Upper lobe of right lung (tissue), 1 donor: ENCODE results near the gene PRC1. TPM values are rescaled to one million over a fixed set of nuclear protein-coding genes. Genes with fewer than 3 reads are reported as not detected.

Source experiments
- ATAC-seq: fragments of 200-7000 bp; cut with Tn5 transposase; one replicate; pipeline ENCODE4 v1.9.1; 2020; ENCODE audit warnings: mild to moderate bottlenecking, moderate library complexity
- DNase-seq: peaks from one replicate; pipeline ENCODE4 v3.0.0-alpha.2; 2020
- H3K27ac ChIP-seq: fragments of 200-600 bp; one replicate; pipeline ENCODE4 v1.8.0; 2022
- H3K27me3 ChIP-seq: fragments of 200-600 bp; one replicate; pipeline ENCODE4 v1.8.0; 2022; ENCODE audit warnings: mild to moderate bottlenecking
- H3K36me3 ChIP-seq: fragments of 200-600 bp; one replicate; pipeline ENCODE4 v1.8.0; 2022
- H3K4me1 ChIP-seq: fragments of 200-600 bp; one replicate; pipeline ENCODE4 v1.8.0; 2022
- H3K4me3 ChIP-seq: fragments of 200-600 bp; one replicate; pipeline ENCODE4 v1.8.0; 2022; ENCODE audit warnings: mild to moderate bottlenecking
- H3K9me3 ChIP-seq: fragments of 200-600 bp; one replicate; pipeline ENCODE4 v1.8.0; 2022
- CTCF ChIP-seq: fragments of 200-600 bp; IDR thresholded peaks from one replicate; pipeline ENCODE4 v1.8.0; 2022; ENCODE audit warnings: antibody characterized with exemption
- intact Hi-C: fragments of 100-400 bp; cut with DNase I; formaldehyde crosslinking; loops from one replicate; pipeline ENCODE4 v1.11.0; 2022
- total RNA-seq: library from RNA; stranded (reverse); fragmentation: NEBNext Ultra II Directional; extraction: Animal tissue kit (Norgen Biotek cat#: 25700); gene quantifications from one replicate; pipeline ENCODE4 v1.2.1, GENCODE V29; 2021
- donor health status: DM: no; HTN: yes; CAD: no; lungs with severe emphysema.

The PRC1 gene
- total RNA-seq, 1 donor from 2014 or later: 4.6 TPM

GRCh38 chr15:90953947-90954711 lies 40.2 kb downstream of the PRC1 start:
- no peak for TF ChIP-seq CTCF
- Histone ChIP-seq H3K36me3 (peaks cover 44% of the 10 kb centered on the region), H3K9me3 (no peaks in the 10 kb centered on the region), H3K27ac (peak overlapping the region; percentile 92), H3K4me1 (peaks cover 21% of the 10 kb centered on the region), H3K27me3 (no peaks in the 10 kb centered on the region), H3K4me3 (peak overlapping the region; percentile 81)
- no peak for ATAC-seq
- intact Hi-C loops: no loop called here
- no peak for DNase-seq

GRCh38 chr15:90952901-90953677 lies 41.2 kb downstream of the PRC1 start:
- Histone ChIP-seq H3K27ac (no peak overlapping the region), H3K36me3 (peaks cover 52% of the 10 kb centered on the region), H3K9me3 (no peaks in the 10 kb centered on the region), H3K4me3 (no peak overlapping the region), H3K4me1 (peaks cover 21% of the 10 kb centered on the region), H3K27me3 (no peaks in the 10 kb centered on the region)
- intact Hi-C loops: no loop called here
- no peak for TF ChIP-seq CTCF
- no peak for DNase-seq
- ATAC-seq: no peak

DNA sequence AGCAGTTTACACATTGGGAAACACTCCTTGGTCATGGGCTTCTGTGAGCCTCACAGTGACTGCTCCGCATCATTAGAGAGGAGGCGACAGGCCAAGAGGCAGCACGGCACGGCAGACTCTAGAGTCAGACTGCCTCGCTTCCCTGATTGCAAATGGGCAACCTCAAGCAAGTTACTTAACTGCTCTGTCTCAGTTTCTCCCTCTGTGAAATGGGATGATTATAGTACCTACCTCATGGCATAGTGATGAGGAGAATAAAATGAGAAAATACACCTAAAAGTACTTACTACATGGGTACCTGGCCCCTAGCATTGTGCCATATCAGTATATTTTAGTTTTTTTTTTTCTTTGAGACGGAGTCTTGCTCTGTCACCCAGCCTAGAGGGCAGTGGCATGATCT lies 43.7 kb downstream of the PRC1 start:
- Histone ChIP-seq H3K4me3 (no peak overlapping the region), H3K4me1 (peaks cover 8% of the 10 kb centered on the region), H3K36me3 (peaks cover 76% of the 10 kb centered on the region), H3K27me3 (no peaks in the 10 kb centered on the region), H3K9me3 (no peaks in the 10 kb centered on the region), H3K27ac (no peak overlapping the region)
- intact Hi-C loops: no loop called here
- DNase-seq (no peak), ATAC-seq (no peak)
- TF ChIP-seq CTCF: no peak

DNA sequence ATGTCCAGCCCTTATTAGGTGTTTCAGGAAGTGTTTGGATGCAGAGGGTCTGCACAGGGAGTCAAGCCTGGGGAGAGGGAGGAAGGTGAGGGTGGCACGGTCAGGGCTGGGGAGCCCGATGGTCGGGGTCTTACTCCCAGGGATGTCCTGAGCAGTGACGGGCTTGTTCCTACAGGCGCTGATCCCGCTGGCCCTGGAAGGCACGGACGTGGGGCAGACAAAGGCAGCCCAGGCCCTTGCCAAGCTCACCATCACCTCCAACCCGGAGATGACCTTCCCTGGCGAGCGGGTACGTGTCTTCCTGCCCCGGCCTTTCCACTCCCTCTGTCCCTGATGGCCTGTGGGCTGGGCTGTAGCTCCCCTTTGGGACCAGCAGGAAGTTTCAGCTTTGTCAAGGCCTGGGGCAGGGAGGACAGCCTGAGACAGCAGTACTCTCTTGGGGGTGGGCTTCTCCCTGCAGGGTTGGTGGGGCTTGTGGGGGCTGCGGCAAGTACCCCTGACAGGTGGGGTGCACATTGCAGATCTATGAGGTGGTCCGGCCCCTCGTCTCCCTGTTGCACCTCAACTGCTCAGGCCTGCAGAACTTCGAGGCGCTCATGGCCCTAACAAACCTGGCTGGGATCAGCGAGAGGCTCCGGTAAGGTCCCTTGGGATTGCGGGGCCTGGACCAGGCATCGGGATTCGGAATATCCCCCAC lies 44.2 kb downstream of the PRC1 start:
- Histone ChIP-seq H3K4me1 (peaks cover 3% of the 10 kb centered on the region), H3K4me3 (no peak overlapping the region), H3K9me3 (no peaks in the 10 kb centered on the region), H3K27ac (no peak overlapping the region), H3K27me3 (no peaks in the 10 kb centered on the region), H3K36me3 (peaks cover 81% of the 10 kb centered on the region)
- ATAC-seq (no peak), DNase-seq (no peak)
- intact Hi-C loops: no loop called here
- no peak for TF ChIP-seq CTCF

GRCh38 chr15:90948506-90948905 lies 45.8 kb downstream of the PRC1 start:
- Histone ChIP-seq H3K27me3 (no peaks in the 10 kb centered on the region), H3K4me1 (no peaks in the 10 kb centered on the region), H3K9me3 (no peaks in the 10 kb centered on the region), H3K27ac (no peak overlapping the region), H3K36me3 (peaks cover 96% of the 10 kb centered on the region), H3K4me3 (no peak overlapping the region)
- intact Hi-C loops: no loop called here
- DNase-seq (no peak), ATAC-seq (no peak)
- no peak for TF ChIP-seq CTCF
